H9 (cell line): ENCODE measurements around the gene FLOT2. TPM values are rescaled to one million over a fixed set of nuclear protein-coding genes. Genes with fewer than 3 reads are reported as not detected.

Source experiments
- DNase-seq: peaks from one replicate; pipeline ENCODE4 v3.0.0-alpha.2; 2017
- H2AFZ ChIP-seq: one replicate; pipeline ENCODE4 v1.6.1; 2013; ENCODE audit warnings: mild to moderate bottlenecking, low read length, control low read depth, moderate library complexity
- H2AK5ac ChIP-seq: 2 replicates; pipeline ENCODE4 v1.6.1; 2013; ENCODE audit warnings: low read length, control low read depth, mixed read lengths; ENCODE audit not compliant: insufficient read length
- H2BK120ac ChIP-seq: one replicate; pipeline ENCODE4 v1.6.1; 2013; ENCODE audit warnings: low read depth, mild to moderate bottlenecking, low read length, control low read depth, inconsistent platforms; ENCODE audit not compliant: poor library complexity, severe bottlenecking
- H2BK12ac ChIP-seq: 2 replicates; pipeline ENCODE4 v1.6.1; 2013; ENCODE audit warnings: low read length, control low read depth, mixed read lengths, low read depth; ENCODE audit not compliant: insufficient read length
- H2BK15ac ChIP-seq: 2 replicates; pipeline ENCODE4 v1.6.1; 2013; ENCODE audit warnings: low read depth, low read length, control low read depth
- H2BK20ac ChIP-seq: one replicate; pipeline ENCODE4 v1.6.1; 2013; ENCODE audit warnings: low read depth, mild to moderate bottlenecking, low read length, control low read depth, inconsistent platforms; ENCODE audit not compliant: poor library complexity, severe bottlenecking
- H2BK5ac ChIP-seq: 2 replicates; pipeline ENCODE4 v1.6.1; 2013; ENCODE audit warnings: low read length, control low read depth, mixed read lengths; ENCODE audit not compliant: insufficient read length
- H3K14ac ChIP-seq: 2 replicates; pipeline ENCODE4 v1.6.1; 2013; ENCODE audit warnings: low read length, control low read depth; ENCODE audit not compliant: insufficient read depth
- H3K18ac ChIP-seq: 2 replicates; pipeline ENCODE4 v1.6.1; 2013; ENCODE audit warnings: low read depth, mild to moderate bottlenecking, mixed read lengths, low read length, control low read depth; ENCODE audit not compliant: insufficient read length
- H3K23ac ChIP-seq: 2 replicates; pipeline ENCODE4 v1.6.1; 2013; ENCODE audit warnings: low read length, control low read depth, mixed read lengths, low read depth; ENCODE audit not compliant: insufficient read length
- H3K23me2 ChIP-seq: 2 replicates; pipeline ENCODE4 v1.6.1; 2013; ENCODE audit warnings: low read depth, mild to moderate bottlenecking, mixed read lengths, low read length, control low read depth; ENCODE audit not compliant: insufficient read length, poor library complexity, severe bottlenecking
- H3K27ac ChIP-seq: 2 replicates; pipeline ENCODE4 v1.5.1; 2013; ENCODE audit warnings: low read length, control low read depth, mixed read lengths, low read depth; ENCODE audit not compliant: insufficient read length
- H3K27me3 ChIP-seq: 2 replicates; pipeline ENCODE4 v1.6.1; 2013; ENCODE audit warnings: low read length, control low read depth, inconsistent platforms; ENCODE audit not compliant: insufficient read depth
- H3K4ac ChIP-seq: 2 replicates; pipeline ENCODE4 v1.6.1; 2013; ENCODE audit warnings: low read depth, mild to moderate bottlenecking, control low read depth, inconsistent platforms, low read length, moderate library complexity
- H3K4me1 ChIP-seq: 2 replicates; pipeline ENCODE4 v1.6.1; 2013; ENCODE audit warnings: low read length, control low read depth, inconsistent platforms; ENCODE audit not compliant: insufficient read depth
- H3K4me2 ChIP-seq: 2 replicates; pipeline ENCODE4 v1.6.1; 2013; ENCODE audit warnings: low read length, control low read depth, mixed read lengths; ENCODE audit not compliant: insufficient read length, insufficient read depth
- H3K56ac ChIP-seq: 2 replicates; pipeline ENCODE4 v1.6.1; 2013; ENCODE audit warnings: low read depth, mild to moderate bottlenecking, mixed read lengths, low read length, control low read depth; ENCODE audit not compliant: insufficient read length
- H3K79me1 ChIP-seq: 2 replicates; pipeline ENCODE4 v1.6.1; 2013; ENCODE audit warnings: low read depth, mild to moderate bottlenecking, moderate library complexity, low read length, control low read depth, inconsistent platforms; ENCODE audit not compliant: insufficient read depth, poor library complexity, severe bottlenecking
- H3K79me2 ChIP-seq: 2 replicates; pipeline ENCODE4 v1.6.1; 2013; ENCODE audit warnings: low read length, control low read depth, inconsistent platforms; ENCODE audit not compliant: insufficient read depth
- H3K9ac ChIP-seq: 2 replicates; pipeline ENCODE4 v1.6.1; 2013; ENCODE audit warnings: low read length, control low read depth, mixed read lengths; ENCODE audit not compliant: insufficient read length; ENCODE audit errors: extremely low read depth
- H3K9me3 ChIP-seq: one replicate; pipeline ENCODE4 v1.6.1; 2013; ENCODE audit warnings: low read depth, low read length, inconsistent platforms; ENCODE audit not compliant: control insufficient read depth
- H3T11ph ChIP-seq: one replicate; pipeline ENCODE4 v1.6.1; 2013; ENCODE audit warnings: mild to moderate bottlenecking, low read length, control low read depth, inconsistent platforms
- H4K20me1 ChIP-seq: one replicate; pipeline ENCODE4 v1.6.1; 2013; ENCODE audit not compliant: control insufficient read depth, insufficient read length, insufficient read depth
- H4K5ac ChIP-seq: 2 replicates; pipeline ENCODE4 v1.6.1; 2013; ENCODE audit warnings: low read depth, mild to moderate bottlenecking, mixed read lengths, low read length, control low read depth; ENCODE audit not compliant: insufficient read length
- H4K8ac ChIP-seq: replicated peaks from 2 replicates; pipeline ENCODE4 v1.6.1; 2013; ENCODE audit warnings: low read length, control low read depth, mixed read lengths, low read depth; ENCODE audit not compliant: insufficient read length
- H4K91ac ChIP-seq: 2 replicates; pipeline ENCODE4 v1.6.1; 2013; ENCODE audit warnings: low read depth, mild to moderate bottlenecking, moderate library complexity, mixed read lengths, low read length, control low read depth; ENCODE audit not compliant: insufficient read length
- H3K27ac Mint-ChIP-seq, 3 experiments: 2 replicates in 2 of 3; 3 replicates in 1 of 3; pipeline ENCODE4 v1.8.0; 2020 to 2021; ENCODE audit warnings: mixed read lengths in 3 of 3, mild to moderate bottlenecking in 1 of 3, moderate library complexity in 1 of 3
- H3K27me3 Mint-ChIP-seq: 2 replicates; pipeline ENCODE4 v1.8.0; 2021; ENCODE audit warnings: low read depth, mild to moderate bottlenecking, moderate library complexity, mixed read lengths
- H3K36me3 Mint-ChIP-seq, 3 experiments: 2 replicates in 2 of 3; 3 replicates in 1 of 3; pipeline ENCODE4 v1.8.0; 2020 to 2021; ENCODE audit warnings: low read depth in 3 of 3, mixed read lengths in 3 of 3; ENCODE audit not compliant: insufficient read depth in 1 of 3
- H3K4me1 Mint-ChIP-seq, 2 experiments: 2 replicates each; pipeline ENCODE4 v1.8.0; 2020; ENCODE audit warnings: mixed read lengths in 2 of 2
- H3K4me3 Mint-ChIP-seq, 2 experiments: 2 replicates in 1 of 2; 3 replicates in 1 of 2; pipeline ENCODE4 v1.8.0; 2020 to 2021; ENCODE audit warnings: mild to moderate bottlenecking in 2 of 2, mixed read lengths in 2 of 2, moderate library complexity in 1 of 2
- H3K9me3 Mint-ChIP-seq, 2 experiments: 2 replicates in 1 of 2; 3 replicates in 1 of 2; pipeline ENCODE4 v1.8.0; 2020; ENCODE audit warnings: mild to moderate bottlenecking in 2 of 2, mixed read lengths in 2 of 2, moderate library complexity in 1 of 2
- WGBS: extraction: QIAGEN DNeasy Blood & Tissue Kit; methylation state at CpG from one replicate; pipeline ENCODE4 v1.1.7; 2013; ENCODE audit warnings: missing lambda C conversion rate, low lambda C conversion rate, mixed read lengths; ENCODE audit not compliant: insufficient read length; ENCODE audit errors: extremely low coverage; 5-methylcytosine and 5-hydroxymethylcytosine counted together
- total RNA-seq: library from RNA; stranded (reverse); gene quantifications from 2 replicates; pipeline ENCODE4 v1.2.1, GENCODE V29; 2021
- TF ChIP-seq, protein P1 (sequence below): fragments of 200-600 bp; sonication (generic); conservative IDR thresholded peaks from 3 replicates; pipeline ENCODE4 v1.8.0; 2021; ENCODE audit warnings: antibody characterized with exemption, mild to moderate bottlenecking

FLOT2 gene
- total RNA-seq, 1 experiment from 2014 or later = 173 TPM

DNA sequence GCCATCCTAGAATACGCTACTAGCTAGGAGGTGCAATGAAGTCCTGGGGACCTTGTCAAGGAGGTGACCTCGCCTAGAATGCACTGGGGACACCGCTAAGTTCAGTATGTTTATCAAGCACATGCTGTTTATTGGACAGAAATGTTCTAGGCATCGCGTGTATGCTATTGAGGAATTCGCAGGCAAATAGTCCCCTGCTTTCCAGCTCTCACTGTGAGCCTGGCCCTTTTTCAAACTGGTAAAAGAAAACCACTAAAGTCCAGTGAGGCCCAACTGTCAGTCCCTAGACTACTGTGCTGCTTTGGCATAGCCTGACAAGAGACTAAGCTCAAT lies 53.8 kb downstream of the FLOT2 start:
- H3K4me3 Mint-ChIP-seq = peak overlapping the region; percentile 15 to 59; a peak in 3 of 5 replicates

More for the DNA sequence above, 53.8 kb downstream of the FLOT2 start:
- Histone ChIP-seq H3K9me3 (no peaks in the 10 kb centered on the region), H3K23ac (no peak overlapping the region), H2AK5ac (no peak overlapping the region), H3K56ac (no peak overlapping the region), H4K20me1 (no peaks in the 10 kb centered on the region), H4K8ac (no peak overlapping the region), H2BK120ac (no peak overlapping the region), H3T11ph (no peak overlapping the region), H3K27me3 (no peaks in the 10 kb centered on the region), H3K18ac (no peak overlapping the region), H2BK20ac (no peak overlapping the region), H2BK5ac (no peak overlapping the region), H4K5ac (no peak overlapping the region), H3K4me1 (no peaks in the 10 kb centered on the region), H3K9ac (no peak overlapping the region), H3K4me2 (no peak overlapping the region), H3K4ac (no peak overlapping the region), H2BK15ac (0 out of 2 replicates have a peak overlapping the region, but pooled peaks have one; percentile 13), H2AFZ (no peak overlapping the region), H3K79me2 (peaks cover 16% of the 10 kb centered on the region; the same call in 1 of the 2 replicates), H3K27ac (no peak overlapping the region), H3K79me1 (peaks cover 3% of the 10 kb centered on the region), H3K23me2 (peaks cover 6% of the 10 kb centered on the region), H4K91ac (no peak overlapping the region), H2BK12ac (no peak overlapping the region), H3K14ac (no peak overlapping the region)
- no CpG with 5 or more reads among the region's 6 CpGs for WGBS
- peak overlapping the region in 1 of 3 experiments; percentile 52; a peak in 2 of 7 replicates for H3K27ac Mint-ChIP-seq
- no peaks in the 10 kb centered on the region for H3K27me3 Mint-ChIP-seq
- peaks cover 8 to 14% of the 10 kb centered on the region in 2 experiments for H3K4me1 Mint-ChIP-seq
- TF ChIP-seq, protein P1, sequence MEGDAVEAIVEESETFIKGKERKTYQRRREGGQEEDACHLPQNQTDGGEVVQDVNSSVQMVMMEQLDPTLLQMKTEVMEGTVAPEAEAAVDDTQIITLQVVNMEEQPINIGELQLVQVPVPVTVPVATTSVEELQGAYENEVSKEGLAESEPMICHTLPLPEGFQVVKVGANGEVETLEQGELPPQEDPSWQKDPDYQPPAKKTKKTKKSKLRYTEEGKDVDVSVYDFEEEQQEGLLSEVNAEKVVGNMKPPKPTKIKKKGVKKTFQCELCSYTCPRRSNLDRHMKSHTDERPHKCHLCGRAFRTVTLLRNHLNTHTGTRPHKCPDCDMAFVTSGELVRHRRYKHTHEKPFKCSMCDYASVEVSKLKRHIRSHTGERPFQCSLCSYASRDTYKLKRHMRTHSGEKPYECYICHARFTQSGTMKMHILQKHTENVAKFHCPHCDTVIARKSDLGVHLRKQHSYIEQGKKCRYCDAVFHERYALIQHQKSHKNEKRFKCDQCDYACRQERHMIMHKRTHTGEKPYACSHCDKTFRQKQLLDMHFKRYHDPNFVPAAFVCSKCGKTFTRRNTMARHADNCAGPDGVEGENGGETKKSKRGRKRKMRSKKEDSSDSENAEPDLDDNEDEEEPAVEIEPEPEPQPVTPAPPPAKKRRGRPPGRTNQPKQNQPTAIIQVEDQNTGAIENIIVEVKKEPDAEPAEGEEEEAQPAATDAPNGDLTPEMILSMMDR = no peak
- DNase-seq = no peak
- peaks cover 0 to 5% (median 2%) of the 10 kb centered on the region in 3 experiments; a peak in 5 of 7 replicates for H3K36me3 Mint-ChIP-seq
- no peaks in the 10 kb centered on the region for H3K9me3 Mint-ChIP-seq
